Trophoblast cell (in vitro differentiated cells and primary cell): ENCODE results near the gene CMKLR1.

Source experiments
- DNase-seq, 2 donors: peaks; one replicate each; pipeline ENCODE4 v3.0.0-alpha.2; 2016
- H2AFZ ChIP-seq: 2 replicates; pipeline ENCODE4 v1.6.1; 2013; ENCODE audit warnings: low read length, moderate library complexity, mild to moderate bottlenecking; ENCODE audit not compliant: insufficient read depth, poor library complexity
- H2AK5ac ChIP-seq: 2 replicates; pipeline ENCODE4 v1.6.1; 2013; ENCODE audit warnings: mild to moderate bottlenecking, low read length
- H2BK120ac ChIP-seq: 2 replicates; pipeline ENCODE4 v1.6.1; 2013; ENCODE audit warnings: low read length, mild to moderate bottlenecking, moderate library complexity; ENCODE audit not compliant: insufficient read depth, poor library complexity
- H2BK12ac ChIP-seq: 2 replicates; pipeline ENCODE4 v1.6.1; 2013; ENCODE audit warnings: mild to moderate bottlenecking, low read length, moderate library complexity
- H2BK5ac ChIP-seq: 2 replicates; pipeline ENCODE4 v1.6.1; 2013; ENCODE audit warnings: low read length, low read depth, moderate library complexity, mild to moderate bottlenecking; ENCODE audit not compliant: poor library complexity
- H3K14ac ChIP-seq: 2 replicates; pipeline ENCODE4 v1.6.1; 2013; ENCODE audit warnings: mild to moderate bottlenecking, low read length
- H3K18ac ChIP-seq: 2 replicates; pipeline ENCODE4 v1.6.1; 2013; ENCODE audit warnings: mild to moderate bottlenecking, low read length
- H3K23ac ChIP-seq: 2 replicates; pipeline ENCODE4 v1.6.1; 2013; ENCODE audit warnings: low read length
- H3K27ac ChIP-seq: 2 replicates; pipeline ENCODE4 v1.5.1; 2013; ENCODE audit warnings: low read depth, mild to moderate bottlenecking, inconsistent platforms, low read length, moderate library complexity
- H3K27me3 ChIP-seq: 2 replicates; pipeline ENCODE4 v1.6.1; 2013; ENCODE audit warnings: inconsistent platforms, mild to moderate bottlenecking, low read length, moderate library complexity; ENCODE audit not compliant: insufficient read depth
- H3K36me3 ChIP-seq, 2 experiments: 1 replicate in 1 of 2; 2 replicates in 1 of 2; pipeline ENCODE4 v1.6.1; 2013; ENCODE audit warnings: low read length in 2 of 2, mild to moderate bottlenecking in 2 of 2, moderate library complexity in 1 of 2; ENCODE audit not compliant: insufficient read depth in 2 of 2, control insufficient read depth in 1 of 2
- H3K4ac ChIP-seq: 2 replicates; pipeline ENCODE4 v1.6.1; 2013; ENCODE audit warnings: low read depth, mild to moderate bottlenecking, low read length, moderate library complexity
- H3K4me1 ChIP-seq, 2 experiments: 1 replicate in 1 of 2; 2 replicates in 1 of 2; pipeline ENCODE4 v1.6.1; 2013; ENCODE audit warnings: low read length in 2 of 2, mild to moderate bottlenecking in 2 of 2, moderate library complexity in 1 of 2; ENCODE audit not compliant: insufficient read depth in 2 of 2, control insufficient read depth in 1 of 2
- H3K4me2 ChIP-seq: 2 replicates; pipeline ENCODE4 v1.6.1; 2013; ENCODE audit warnings: inconsistent platforms, mild to moderate bottlenecking, low read length, moderate library complexity
- H3K4me3 ChIP-seq: 2 replicates; pipeline ENCODE4 v1.5.1; 2013; ENCODE audit warnings: mild to moderate bottlenecking, low read depth, low read length, inconsistent platforms
- H3K79me1 ChIP-seq: one replicate; pipeline ENCODE4 v1.6.1; 2013; ENCODE audit warnings: low read length
- H3K79me2 ChIP-seq: 2 replicates; pipeline ENCODE4 v1.6.1; 2013; ENCODE audit warnings: low read length, mild to moderate bottlenecking; ENCODE audit not compliant: control insufficient read depth, insufficient read depth, poor library complexity
- H3K9ac ChIP-seq: 2 replicates; pipeline ENCODE4 v1.6.1; 2013; ENCODE audit warnings: mild to moderate bottlenecking, low read length
- H3K9me3 ChIP-seq: 2 replicates; pipeline ENCODE4 v1.6.1; 2013; ENCODE audit warnings: low read depth, mild to moderate bottlenecking, control low read depth, inconsistent platforms, low read length; ENCODE audit not compliant: insufficient read depth
- H4K12ac ChIP-seq: 2 replicates; pipeline ENCODE4 v1.6.1; 2013; ENCODE audit warnings: low read depth, mild to moderate bottlenecking, low read length, moderate library complexity
- H4K8ac ChIP-seq: 2 replicates; pipeline ENCODE4 v1.6.1; 2013; ENCODE audit warnings: low read depth, mild to moderate bottlenecking, low read length, moderate library complexity
- H4K91ac ChIP-seq: one replicate; pipeline ENCODE4 v1.6.1; 2013; ENCODE audit warnings: low read depth, mild to moderate bottlenecking, low read length, moderate library complexity
- WGBS: extraction: QIAGEN DNeasy Blood & Tissue Kit; methylation state at CpG from one replicate; pipeline ENCODE4 v1.1.7; 2013; ENCODE audit warnings: missing lambda C conversion rate; ENCODE audit not compliant: insufficient read length, insufficient coverage; ENCODE audit errors: extremely low coverage; 5-methylcytosine and 5-hydroxymethylcytosine counted together

CMKLR1 gene

DNA sequence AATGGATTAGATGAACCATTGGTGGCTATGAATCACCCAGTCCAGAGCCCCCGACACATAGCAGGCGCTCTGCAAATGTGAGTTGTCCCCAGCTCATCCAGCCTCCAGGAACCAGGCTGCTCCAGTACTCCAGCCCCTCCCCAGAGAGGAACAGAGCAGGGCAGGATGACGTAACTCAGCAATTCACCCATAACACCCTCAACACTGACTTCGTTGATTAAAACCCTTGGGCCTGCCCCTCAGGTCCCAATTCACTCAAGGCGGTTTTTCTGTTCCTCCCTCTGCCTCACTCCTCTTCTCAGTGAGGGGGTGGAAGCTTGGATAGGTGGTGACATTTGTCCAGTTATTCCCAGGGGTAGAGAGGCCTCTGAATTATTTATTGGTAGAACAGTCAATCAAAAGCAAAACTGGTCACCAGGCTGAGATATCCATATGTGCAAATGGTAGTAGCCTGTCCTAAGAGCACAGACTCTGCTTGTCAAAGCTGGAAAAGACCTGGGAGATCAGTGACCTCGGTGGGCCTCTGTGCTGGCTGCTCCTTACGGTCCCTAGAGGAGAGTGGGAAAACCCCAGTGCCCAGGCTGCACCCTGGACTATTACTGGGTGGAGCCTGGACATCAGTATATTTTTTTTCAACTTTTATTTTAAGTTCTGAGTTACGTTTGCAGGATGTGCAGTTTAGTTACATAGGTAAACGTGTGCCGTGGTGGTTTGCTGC is 97.0 kb downstream of the CMKLR1 start:
- no peak overlapping the region for H3K18ac ChIP-seq
- DNase-seq = no peak
- H3K27me3 ChIP-seq = no peaks in the 10 kb centered on the region
- H3K79me1 ChIP-seq = no peaks in the 10 kb centered on the region
- H2BK12ac ChIP-seq = no peak overlapping the region
- no CpG with 5 or more reads among the region's 10 CpGs for WGBS
- H3K4ac ChIP-seq = no peak overlapping the region
- H3K4me1 ChIP-seq = no peaks in the 10 kb centered on the region
- H3K36me3 ChIP-seq = no peaks in the 10 kb centered on the region
- no peaks in the 10 kb centered on the region for H3K9me3 ChIP-seq
- H2BK120ac ChIP-seq = no peak overlapping the region
- no peak overlapping the region for H4K12ac ChIP-seq
- no peak overlapping the region for H4K91ac ChIP-seq
- H3K4me3 ChIP-seq = no peak overlapping the region
- H2AFZ ChIP-seq = no peak overlapping the region
- H2AK5ac ChIP-seq = no peak overlapping the region
- H3K14ac ChIP-seq = no peak overlapping the region
- H3K9ac ChIP-seq = no peak overlapping the region
- H4K8ac ChIP-seq = no peak overlapping the region
- H3K23ac ChIP-seq = no peak overlapping the region
- no peak overlapping the region for H2BK5ac ChIP-seq
- no peak overlapping the region for H3K4me2 ChIP-seq
- no peaks in the 10 kb centered on the region for H3K79me2 ChIP-seq
- H3K27ac ChIP-seq = no peak overlapping the region

DNA sequence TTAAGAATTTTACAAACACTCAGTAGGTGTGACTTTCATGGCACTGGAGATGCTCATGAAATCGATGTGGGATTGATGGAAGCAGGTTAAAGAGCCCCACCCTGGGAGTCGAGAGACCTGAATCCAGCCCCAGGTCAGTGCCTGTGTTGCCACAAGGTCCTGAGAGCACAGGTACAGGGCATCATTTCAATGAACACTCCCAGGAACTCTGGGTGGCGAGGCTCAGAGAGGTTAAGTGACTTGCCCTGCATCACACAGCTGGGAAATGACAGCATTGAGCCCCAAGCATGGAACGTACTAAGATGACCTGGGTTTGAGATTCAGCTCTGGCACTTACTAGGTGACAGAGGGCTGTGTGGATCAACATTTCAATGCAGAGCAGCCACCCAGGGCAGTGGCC is 98.2 kb downstream of the CMKLR1 start:
- Histone ChIP-seq H3K9me3 (no peaks in the 10 kb centered on the region), H4K12ac (no peak overlapping the region), H3K27ac (no peak overlapping the region), H3K4me2 (no peak overlapping the region), H3K79me2 (no peaks in the 10 kb centered on the region), H3K9ac (no peak overlapping the region), H3K18ac (no peak overlapping the region), H3K4ac (no peak overlapping the region), H2AFZ (no peak overlapping the region), H3K79me1 (no peaks in the 10 kb centered on the region), H4K8ac (no peak overlapping the region), H3K4me3 (no peak overlapping the region), H3K27me3 (no peaks in the 10 kb centered on the region), H2BK5ac (no peak overlapping the region), H2BK12ac (no peak overlapping the region), H3K23ac (no peak overlapping the region), H3K36me3 (no peaks in the 10 kb centered on the region), H4K91ac (no peak overlapping the region), H3K14ac (no peak overlapping the region), H2AK5ac (no peak overlapping the region), H3K4me1 (no peaks in the 10 kb centered on the region), H2BK120ac (no peak overlapping the region)
- DNase-seq = no peak
- WGBS = no CpG with 5 or more reads among the region's 4 CpGs

DNA sequence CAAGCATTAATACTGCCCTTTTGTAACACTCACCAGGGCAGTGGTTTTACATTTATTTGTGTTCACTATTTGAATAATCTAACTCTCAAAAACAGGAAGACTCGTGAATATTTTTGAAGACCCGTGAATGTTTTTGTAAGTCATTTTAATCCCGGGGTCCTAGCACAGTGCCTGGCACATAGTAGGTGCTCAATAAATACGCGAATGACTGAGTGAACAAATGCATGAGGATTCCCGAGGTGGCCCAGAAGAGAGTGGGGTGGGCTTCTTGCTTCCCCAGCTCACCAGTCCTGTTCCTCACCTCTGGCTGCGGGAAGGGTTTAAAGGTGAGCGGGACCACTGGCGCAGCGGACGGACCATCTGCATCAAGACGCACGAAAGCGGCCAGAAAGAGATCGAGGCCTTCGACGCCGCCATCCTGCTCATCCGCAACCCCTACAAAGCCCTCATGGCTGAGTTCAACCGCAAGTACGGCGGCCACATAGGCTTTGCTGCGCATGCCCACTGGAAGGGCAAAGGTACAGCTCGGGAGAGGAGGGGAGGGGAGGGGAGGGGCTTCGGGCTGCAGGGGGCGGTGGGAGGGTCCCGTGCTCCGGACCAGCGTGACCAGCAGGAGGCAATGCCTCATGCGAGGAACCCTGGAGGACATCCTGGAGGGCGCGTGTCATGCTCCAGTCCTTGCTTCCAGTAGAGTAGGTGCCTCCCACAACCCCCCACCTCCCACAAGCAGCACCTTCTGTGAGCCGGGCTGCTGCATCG is 98.9 kb downstream of the CMKLR1 start:
- no peaks in the 10 kb centered on the region for H3K27me3 ChIP-seq
- no peak overlapping the region for H3K4me2 ChIP-seq
- H2BK120ac ChIP-seq = no peak overlapping the region
- H3K79me2 ChIP-seq = no peaks in the 10 kb centered on the region
- no CpG with 5 or more reads among the region's 34 CpGs for WGBS
- H3K27ac ChIP-seq = no peak overlapping the region
- H2AK5ac ChIP-seq = no peak overlapping the region
- H3K18ac ChIP-seq = no peak overlapping the region
- no peak for DNase-seq
- H2BK12ac ChIP-seq = no peak overlapping the region
- H4K12ac ChIP-seq = no peak overlapping the region
- H3K9ac ChIP-seq = no peak overlapping the region
- no peaks in the 10 kb centered on the region for H3K36me3 ChIP-seq
- H3K14ac ChIP-seq = no peak overlapping the region
- H3K9me3 ChIP-seq = no peaks in the 10 kb centered on the region
- H3K4ac ChIP-seq = no peak overlapping the region
- H3K4me1 ChIP-seq = no peaks in the 10 kb centered on the region
- H3K23ac ChIP-seq = no peak overlapping the region
- H3K4me3 ChIP-seq = no peak overlapping the region
- H2BK5ac ChIP-seq = no peak overlapping the region
- H3K79me1 ChIP-seq = no peaks in the 10 kb centered on the region
- no peak overlapping the region for H4K91ac ChIP-seq
- H2AFZ ChIP-seq = no peak overlapping the region
- H4K8ac ChIP-seq = no peak overlapping the region

DNA sequence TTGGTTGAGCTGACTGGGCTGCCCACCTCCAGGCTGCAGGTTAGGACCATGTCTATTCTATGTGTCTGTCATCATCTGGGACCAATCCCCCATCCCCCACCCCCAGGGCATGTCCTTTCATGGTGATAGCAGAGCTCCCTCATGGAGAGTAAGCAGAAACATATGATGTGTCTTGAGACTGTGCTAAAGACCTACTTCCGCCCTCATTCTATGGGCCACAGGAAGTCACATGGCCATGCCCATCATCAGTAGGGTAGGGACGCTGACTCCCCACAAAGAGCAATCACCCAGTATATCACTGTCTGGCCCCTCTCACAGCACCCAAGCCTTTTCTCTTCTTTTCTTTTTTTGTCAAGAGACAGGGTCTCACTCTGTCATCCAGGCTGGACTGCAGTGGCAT is 99.7 kb downstream of the CMKLR1 start:
- H3K9ac ChIP-seq = no peak overlapping the region
- no peak overlapping the region for H4K91ac ChIP-seq
- no peak overlapping the region for H3K4me2 ChIP-seq
- H3K79me1 ChIP-seq = no peaks in the 10 kb centered on the region
- no peaks in the 10 kb centered on the region for H3K9me3 ChIP-seq
- no peak overlapping the region for H3K18ac ChIP-seq
- H2BK120ac ChIP-seq = no peak overlapping the region
- H2AK5ac ChIP-seq = no peak overlapping the region
- no peaks in the 10 kb centered on the region for H3K79me2 ChIP-seq
- H3K27ac ChIP-seq = no peak overlapping the region
- H3K36me3 ChIP-seq = no peaks in the 10 kb centered on the region
- no peak overlapping the region for H4K8ac ChIP-seq
- DNase-seq = no peak
- no peak overlapping the region for H3K4me3 ChIP-seq
- no peaks in the 10 kb centered on the region for H3K4me1 ChIP-seq
- H3K14ac ChIP-seq = no peak overlapping the region
- no peak overlapping the region for H4K12ac ChIP-seq
- no peak overlapping the region for H2AFZ ChIP-seq
- no peak overlapping the region for H3K4ac ChIP-seq
- no peak overlapping the region for H2BK12ac ChIP-seq
- H3K27me3 ChIP-seq = no peaks in the 10 kb centered on the region
- no peak overlapping the region for H3K23ac ChIP-seq
- WGBS = no CpG with 5 or more reads among the region's 2 CpGs
- no peak overlapping the region for H2BK5ac ChIP-seq
